ENCODE measurements around the gene NUP98.
"Not testable (repeated sequence)": the region's sequence is repeated elsewhere in the genome, so short reads cannot be mapped to it uniquely, and the experiment has no call there.

The NUP98 gene

GRCh38 chr11:3666023-3666530 is 131.3 kb downstream of the NUP98 start:
- DNase-seq: no peak

- DNase-seq: no peak
These were observed 131.9 kb downstream of the NUP98 start for GRCh38 chr11:3665336-3666022.

GRCh38 chr11:3664032-3664630 is 133.2 kb downstream of the NUP98 start:
- DNase-seq: no peak

GRCh38 chr11:3662856-3663255 is 134.5 kb downstream of the NUP98 start:
- DNase-seq: no peak

- DNase-seq: no peak
These were observed 136.4 kb downstream of the NUP98 start for GRCh38 chr11:3660960-3661359.

DNA sequence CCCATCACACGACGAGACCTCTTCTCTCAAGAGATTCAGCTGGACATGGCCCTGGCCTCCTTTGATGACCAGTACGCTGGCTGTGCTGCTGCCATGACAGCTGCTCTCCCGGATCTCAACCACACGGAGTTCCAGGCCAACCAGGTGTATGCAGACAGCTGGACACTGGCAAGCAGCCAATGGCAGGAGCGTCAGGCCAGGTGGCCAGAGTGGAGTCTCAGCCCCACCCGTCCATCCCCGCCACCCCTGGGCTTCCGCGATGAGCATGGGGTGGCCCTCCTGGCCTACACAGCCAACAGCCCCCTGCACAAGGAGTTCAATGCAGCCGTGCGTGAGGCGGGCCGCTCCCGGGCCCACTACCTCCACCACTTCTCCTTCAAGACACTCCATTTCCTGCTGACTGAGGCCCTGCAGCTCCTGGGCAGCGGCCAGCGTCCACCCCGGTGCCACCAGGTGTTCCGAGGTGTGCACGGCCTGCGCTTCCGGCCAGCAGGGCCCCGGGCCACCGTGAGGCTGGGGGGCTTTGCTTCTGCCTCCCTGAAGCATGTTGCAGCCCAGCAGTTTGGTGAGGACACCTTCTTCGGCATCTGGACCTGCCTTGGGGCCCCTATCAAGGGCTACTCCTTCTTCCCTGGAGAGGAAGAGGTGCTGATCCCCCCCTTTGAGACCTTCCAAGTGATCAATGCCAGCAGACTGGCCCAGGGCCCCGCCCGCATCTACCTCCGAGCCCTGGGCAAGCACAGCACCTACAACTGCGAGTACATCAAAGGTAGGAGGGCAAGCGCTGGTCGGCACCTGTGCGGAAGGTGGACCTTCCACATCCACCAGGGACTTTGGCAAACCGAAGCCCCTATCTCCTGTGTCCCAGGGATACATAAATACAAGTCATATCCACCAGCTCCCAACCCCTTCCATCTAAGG is 137.5 kb downstream of the NUP98 start:
- DNase-seq: no peak

GRCh38 chr11:3658252-3658651 is 139.1 kb downstream of the NUP98 start:
- DNase-seq: no peak

DNA sequence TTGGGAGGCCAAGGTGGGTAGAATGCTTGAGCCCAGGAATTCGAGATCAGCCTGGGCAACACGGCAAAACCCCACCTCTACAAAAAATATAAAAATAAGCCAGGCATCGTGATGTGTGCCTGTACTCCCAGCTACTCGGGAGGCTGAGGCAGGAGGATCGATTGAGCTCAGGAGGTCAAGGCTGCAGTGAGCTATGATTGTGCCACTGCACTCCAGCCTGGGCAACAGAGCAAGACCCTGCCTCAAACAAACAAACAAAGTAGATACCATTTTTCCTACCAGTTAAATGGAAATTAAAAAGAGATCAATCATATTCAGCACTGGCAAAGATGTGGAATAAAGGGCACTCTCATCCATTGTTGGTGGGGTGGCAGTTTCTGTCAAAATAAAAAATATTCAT is 140.0 kb downstream of the NUP98 start:
- DNase-seq: not testable (repeated sequence)

DNA sequence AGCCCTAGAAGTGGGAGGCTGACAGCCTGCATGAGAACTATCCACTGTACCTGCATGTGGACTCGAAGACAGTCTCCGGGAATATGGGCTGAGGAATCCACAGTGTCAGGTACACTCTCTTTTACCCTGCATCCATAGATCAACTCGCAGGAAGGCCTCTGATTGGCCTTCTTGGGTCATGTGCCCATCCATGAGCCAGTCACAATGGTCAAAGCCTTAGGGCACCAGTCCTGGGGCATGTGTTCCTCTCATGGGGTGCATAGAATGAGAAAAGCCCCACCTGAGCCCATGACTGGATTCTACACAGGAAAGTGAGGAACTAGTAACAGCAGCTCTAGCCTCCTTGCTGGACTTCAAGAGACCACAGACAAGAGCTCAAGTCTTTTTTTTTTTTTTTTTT is 141.8 kb downstream of the NUP98 start:
- DNase-seq: no peak

DNA sequence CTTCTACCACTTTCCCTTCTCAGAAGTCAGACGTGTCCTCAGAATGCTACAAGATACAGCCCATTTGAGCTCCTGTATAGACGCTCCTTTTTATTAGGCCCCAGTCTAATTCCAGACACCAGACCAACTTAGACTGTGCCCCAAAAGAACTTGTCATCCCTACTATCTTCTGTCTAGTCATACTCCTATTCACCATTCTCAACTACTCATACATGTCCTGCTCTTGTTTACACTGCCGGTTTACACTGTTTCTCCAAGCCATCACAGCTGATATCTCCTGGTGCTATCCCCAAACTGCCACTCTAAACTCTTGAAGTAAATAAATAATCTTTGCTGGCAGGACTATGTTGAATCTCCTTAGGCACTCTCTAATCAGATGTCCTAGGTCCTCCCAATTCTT is 144.8 kb downstream of the NUP98 start:
- DNase-seq: not testable (repeated sequence)

DNA sequence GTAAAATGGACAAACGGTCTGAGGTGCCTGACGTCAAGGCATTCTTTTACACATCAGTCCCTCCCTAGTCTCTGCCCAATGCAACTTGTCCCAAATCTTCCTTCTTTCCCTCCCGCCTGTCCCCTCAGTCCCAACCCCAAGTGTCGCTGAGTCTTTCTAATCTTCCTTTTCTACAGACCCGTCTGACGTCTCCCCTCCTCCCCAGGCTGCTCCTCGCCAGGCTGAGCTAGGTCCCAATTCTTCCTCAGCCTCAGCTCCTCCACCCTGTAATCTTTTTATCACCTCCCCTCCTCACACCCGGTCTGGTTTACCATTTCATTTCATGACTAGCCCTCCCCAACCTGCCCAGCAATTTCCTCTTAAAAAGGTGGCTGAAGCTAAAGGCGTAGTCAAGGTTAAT is 148.0 kb downstream of the NUP98 start:
- not testable (repeated sequence) for DNase-seq

GRCh38 chr11:3648843-3649242 is 148.5 kb downstream of the NUP98 start:
- DNase-seq: not testable (repeated sequence)

- no peak for DNase-seq
These were observed 151.8 kb downstream of the NUP98 start for GRCh38 chr11:3645552-3645951.

GRCh38 chr11:3644817-3645235 is 152.5 kb downstream of the NUP98 start, which contains the start of gene ART1:
TSS of gene ART1 (plus strand) at chr11:3645128. CDS start at chr11:3659214, 14,086 bp downstream.
- DNase-seq: no peak

GRCh38 chr11:3643102-3643546 is 154.2 kb downstream of the NUP98 start:
- not testable (repeated sequence) for DNase-seq

- peak; percentile 66 for DNase-seq
These were observed 155.0 kb downstream of the NUP98 start for GRCh38 chr11:3642071-3642951.

GRCh38 chr11:3641701-3642070 is 155.7 kb downstream of the NUP98 start, which contains the start of gene ART5:
TSS of gene ART5 (minus strand) at chr11:3641992. CDS start at chr11:3641862, 130 bp downstream.
- no peak for DNase-seq

DNA sequence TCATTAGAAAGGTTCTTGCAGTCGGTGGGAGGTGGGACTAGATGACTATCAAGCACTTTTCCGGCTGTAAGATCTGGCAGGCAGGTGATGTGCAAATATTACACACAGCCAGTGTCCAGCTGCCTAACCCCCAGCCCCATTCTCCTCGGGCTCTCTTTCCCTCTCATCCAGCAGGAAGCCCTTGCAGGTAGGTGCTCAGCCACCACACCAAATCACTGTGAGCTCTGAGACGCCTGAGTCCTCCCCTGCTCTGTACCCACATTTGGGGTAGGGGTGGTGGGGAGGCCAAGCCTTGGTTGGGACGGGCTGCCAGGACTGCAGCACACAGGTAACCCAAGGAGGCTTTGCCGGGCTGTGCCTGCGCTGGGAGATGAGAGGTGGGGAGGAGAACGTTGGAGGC is 156.2 kb downstream of the NUP98 start:
- no peak for DNase-seq

GRCh38 chr11:3639841-3640240 is 157.5 kb downstream of the NUP98 start:
- DNase-seq: no peak

DNA sequence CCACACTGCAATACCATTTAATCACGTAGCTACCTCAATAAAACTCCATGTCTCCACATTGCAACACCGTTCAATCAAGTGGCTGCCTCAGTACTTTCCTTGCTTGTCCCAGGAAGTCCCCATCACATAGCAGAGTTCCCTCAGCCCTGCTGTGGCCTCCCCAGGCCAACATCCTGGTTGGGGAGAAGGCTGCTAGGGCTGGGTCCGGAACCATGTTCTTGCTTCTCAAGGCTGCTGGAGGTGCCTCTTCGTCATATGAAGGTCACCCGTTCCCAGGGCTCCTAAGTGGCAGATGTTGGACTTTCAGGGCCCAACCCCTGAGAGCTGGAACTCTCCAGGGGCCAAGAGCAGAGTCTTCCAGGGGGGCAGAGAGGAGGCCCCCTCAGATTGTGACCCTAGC is 158.8 kb downstream of the NUP98 start:
- DNase-seq: no peak

DNA sequence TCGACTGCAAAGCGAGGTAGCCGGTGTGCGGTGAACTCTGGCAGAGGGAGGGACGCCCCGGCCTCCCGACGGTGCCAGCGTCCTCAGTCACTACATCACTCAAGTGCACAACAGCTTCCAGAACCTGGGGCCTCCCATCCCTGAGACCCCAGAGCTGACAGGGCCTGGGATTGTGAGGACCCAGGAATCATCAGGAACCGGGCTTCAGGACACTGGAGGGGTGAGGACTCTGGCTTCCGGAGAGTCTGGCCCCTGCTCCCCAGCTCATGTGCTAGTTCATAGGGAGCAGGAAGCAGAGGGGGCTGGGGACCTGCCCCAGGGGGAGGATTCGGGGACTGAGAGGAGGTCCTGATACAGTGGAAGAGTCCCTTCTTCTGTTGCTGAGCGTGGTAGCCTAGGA is 160.2 kb downstream of the NUP98 start:
- DNase-seq: no peak

All from stimulated activated naive CD4-positive, alpha-beta T cell treated with Interleukin-2 at 50 U/mL for 16 hours (primary cell).